HG03342 (cell line): Measurements from ENCODE around the gene MB21D2.
"Not testable (repeated sequence)": the region's sequence is repeated elsewhere in the genome, so short reads cannot be mapped to it uniquely, and the experiment has no call there.

Experiments
- ATAC-seq: cut with Tn5 transposase; IDR thresholded peaks from one replicate; pipeline ENCODE4 v1.9.1; 2021; ENCODE audit warnings: mild to moderate bottlenecking, moderate library complexity; ENCODE audit not compliant: unreplicated experiment

MB21D2 gene

GRCh38 chr3:192816351-192816750, 101.3 kb downstream of the MB21D2 start:
- ATAC-seq, result no peak

- ATAC-seq, result no peak
Observed at GRCh38 chr3:192812743-192813383, 104.8 kb downstream of the MB21D2 start.

DNA sequence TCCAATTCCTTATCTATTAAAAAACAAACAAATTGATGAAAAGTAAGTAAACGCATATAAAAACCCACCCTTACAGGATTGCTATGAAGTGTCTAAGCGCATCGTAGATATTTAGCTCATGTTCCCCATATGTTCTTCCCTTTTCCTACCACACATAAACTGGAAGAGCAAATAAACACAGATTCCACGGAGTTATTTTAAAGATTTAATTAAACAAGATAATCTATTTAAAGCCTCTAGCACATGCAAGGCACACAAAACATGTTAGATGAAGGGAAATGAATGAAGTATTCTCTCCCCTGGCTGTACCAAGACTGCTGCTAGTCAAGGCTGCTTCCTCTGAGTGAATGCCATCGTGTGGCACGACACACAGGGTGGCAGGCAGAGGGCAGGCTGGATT, 111.9 kb downstream of the MB21D2 start:
- no peak for ATAC-seq

- no peak for ATAC-seq
Observed at GRCh38 chr3:192804502-192804901, 113.2 kb downstream of the MB21D2 start.

- ATAC-seq, result peak; percentile 66
Observed at GRCh38 chr3:192802957-192803899, 114.4 kb downstream of the MB21D2 start.

DNA sequence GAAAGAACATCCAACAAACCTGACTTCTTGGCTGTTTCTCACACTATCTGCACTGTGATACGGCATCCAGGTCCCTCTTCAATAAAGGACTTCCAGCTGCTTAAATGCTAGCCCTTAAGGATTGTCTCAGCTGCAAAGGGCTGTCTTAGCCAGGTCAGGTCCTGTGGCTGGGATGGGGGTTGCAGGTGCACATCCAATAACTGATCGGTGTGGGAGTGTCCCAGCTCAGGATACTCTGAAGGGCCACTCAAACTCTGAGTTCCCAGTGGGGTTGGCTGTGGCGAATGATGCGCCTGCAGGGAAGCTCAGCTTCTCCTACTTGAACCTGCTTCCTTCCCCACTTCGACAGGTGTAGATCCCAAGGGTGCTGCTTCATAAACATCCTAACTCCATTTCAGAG, 115.7 kb downstream of the MB21D2 start:
- ATAC-seq, result no peak

GRCh38 chr3:192799721-192800120, 117.9 kb downstream of the MB21D2 start:
- ATAC-seq, result no peak

DNA sequence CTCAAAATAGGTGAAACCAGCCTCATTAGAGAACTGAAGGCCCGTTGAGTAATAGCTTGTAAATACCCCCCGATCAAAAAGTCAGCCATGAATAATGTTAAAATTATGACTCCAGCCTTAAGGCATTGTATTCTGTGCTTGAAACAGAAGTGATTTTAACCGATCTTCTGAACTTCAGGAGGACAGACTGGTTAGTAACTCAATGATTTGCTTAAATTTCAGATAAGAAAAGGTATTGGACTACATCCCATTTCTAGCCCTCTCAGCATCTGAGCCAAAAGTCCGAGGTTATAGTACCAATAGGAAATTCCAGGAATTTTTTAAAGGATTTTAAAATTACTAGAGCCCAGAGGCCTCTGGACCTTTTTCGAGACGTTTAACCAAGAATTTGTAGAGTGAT, 122.6 kb downstream of the MB21D2 start:
- no peak for ATAC-seq

- no peak for ATAC-seq
Observed at GRCh38 chr3:192794216-192794615, 123.4 kb downstream of the MB21D2 start.

DNA sequence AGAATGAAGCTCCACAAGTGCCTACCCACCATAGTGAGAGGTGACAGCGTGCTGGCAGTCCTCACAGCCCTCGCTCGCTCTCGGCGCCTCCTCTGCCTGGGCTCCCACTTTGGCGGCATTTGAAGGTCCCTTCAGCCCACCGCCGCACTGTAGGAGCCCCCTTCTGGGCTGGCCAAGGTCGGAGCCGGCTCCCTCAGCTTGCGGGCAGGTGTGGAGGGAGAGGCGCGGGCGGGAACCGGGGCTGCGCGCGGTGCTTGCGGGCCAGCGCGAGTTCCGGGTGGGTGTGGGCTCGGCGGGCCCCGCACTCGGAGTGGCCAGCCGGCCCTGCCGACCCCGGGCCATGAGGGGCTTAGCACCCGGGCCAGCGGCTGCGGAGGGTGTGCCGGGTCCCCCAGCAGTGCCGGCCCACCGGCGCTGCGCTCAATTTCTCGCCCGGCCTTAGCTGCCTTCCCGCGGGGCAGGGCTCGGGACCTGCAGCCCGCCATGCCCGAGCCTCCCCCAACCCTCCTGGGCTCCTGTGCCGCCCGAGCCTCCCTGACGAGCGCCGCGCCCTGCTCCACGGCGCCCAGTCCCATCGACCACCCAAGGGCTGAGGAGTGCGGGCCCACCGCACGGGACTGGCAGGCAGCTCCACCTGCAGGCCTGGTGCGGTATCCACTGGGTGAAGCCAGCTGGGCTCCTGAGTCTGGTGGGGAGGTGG, 128.7 kb downstream of the MB21D2 start:
- ATAC-seq, result not testable (repeated sequence)

DNA sequence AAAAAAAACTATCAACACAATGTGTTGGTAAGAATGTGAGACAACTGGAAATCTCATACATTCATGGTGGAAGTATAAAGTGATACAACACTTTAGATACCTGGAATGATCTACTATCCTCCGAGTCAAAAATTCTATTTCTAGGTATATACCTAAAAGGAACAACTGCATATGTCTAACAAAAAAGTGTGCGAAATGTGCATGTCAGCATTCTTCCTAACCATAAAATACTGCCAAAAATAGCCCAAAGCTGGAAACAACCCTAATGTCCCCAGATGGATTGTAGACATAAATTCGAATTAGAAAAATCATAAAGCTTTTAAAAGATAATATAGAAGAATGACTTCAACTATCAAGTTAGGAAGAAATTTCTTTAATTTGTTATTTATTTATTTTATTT, 139.1 kb downstream of the MB21D2 start:
- ATAC-seq, result no peak

DNA sequence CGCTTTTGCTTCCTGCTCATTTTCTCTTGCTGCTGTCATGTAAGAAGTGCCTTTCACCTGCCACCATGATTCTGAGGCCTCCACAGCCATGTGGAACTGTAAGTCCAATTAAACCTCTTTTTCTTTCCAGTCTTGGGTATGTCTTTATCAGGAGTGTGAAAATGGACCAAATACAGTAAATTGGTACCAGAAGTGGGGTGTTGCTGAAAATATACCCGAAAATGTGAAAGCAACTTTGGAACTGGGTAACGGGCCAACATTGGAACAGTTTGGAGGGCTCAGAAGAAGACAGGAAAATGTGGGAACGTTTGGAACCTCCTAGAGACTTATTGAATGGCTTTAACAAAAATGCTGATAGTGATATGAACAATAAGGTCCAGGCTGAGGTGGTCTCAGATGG, 143.3 kb downstream of the MB21D2 start:
- not testable (repeated sequence) for ATAC-seq

GRCh38 chr3:192772240-192772894, 145.3 kb downstream of the MB21D2 start:
- ATAC-seq, result no peak

DNA sequence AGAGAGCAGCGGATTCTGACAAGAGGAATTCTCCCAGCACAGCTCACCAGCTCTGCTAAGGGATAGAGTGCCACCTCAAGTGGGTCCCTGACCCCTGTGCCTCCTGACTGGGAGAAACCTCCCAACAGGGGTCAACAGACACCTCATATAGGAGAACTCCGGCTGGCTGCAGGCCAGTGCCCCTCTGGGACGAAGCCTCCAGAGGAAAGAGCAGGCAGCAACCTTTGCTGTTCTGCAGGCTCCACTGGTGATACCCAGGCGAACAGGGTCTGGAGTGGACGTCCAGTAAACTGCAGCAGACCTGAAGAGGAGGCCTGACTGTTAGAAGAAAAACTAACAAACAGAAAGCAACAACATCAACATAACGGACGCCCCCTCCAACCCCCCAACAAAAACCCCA, 159.0 kb downstream of the MB21D2 start:
- no peak for ATAC-seq

- no peak for ATAC-seq
Observed at GRCh38 chr3:192751148-192751547, 166.5 kb downstream of the MB21D2 start.

DNA sequence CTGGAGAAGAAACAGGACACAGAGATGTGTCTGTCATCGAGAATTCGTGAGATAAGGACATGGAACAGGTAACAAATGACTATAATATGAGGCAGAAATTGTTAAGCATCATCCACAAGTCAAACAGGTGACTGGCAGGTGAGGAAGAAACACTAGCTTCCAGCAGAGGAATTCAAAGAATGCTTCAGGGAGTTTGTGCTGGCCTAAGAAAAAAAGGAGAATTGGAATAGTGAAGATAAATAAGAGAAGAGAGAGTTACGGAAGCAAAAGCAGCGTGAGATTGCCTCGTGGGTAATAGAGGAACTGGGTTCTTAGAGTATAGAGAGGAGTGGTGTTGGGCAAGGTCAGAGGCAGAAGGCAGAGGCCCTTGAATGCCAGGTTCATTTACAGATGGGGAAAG, 167.5 kb downstream of the MB21D2 start:
- no peak for ATAC-seq

DNA sequence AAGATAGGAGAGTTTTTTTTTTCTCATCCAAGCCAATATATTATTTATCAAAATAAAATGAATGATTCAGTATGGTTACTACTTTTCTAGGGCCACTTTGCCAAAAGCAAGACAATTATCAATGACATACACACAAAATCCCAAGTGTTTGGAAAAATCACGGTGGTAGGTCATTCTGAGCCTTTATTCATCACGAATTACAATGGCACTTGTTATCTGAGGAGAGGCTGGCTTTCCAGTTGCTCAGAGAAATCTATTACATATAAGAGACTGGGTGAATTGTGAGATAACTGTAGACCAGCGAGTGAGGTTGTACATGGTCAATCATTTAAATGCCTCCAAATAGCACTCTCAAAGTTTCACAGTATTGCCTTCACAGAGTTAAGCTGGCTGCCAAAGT, 169.9 kb downstream of the MB21D2 start:
- ATAC-seq, result no peak

DNA sequence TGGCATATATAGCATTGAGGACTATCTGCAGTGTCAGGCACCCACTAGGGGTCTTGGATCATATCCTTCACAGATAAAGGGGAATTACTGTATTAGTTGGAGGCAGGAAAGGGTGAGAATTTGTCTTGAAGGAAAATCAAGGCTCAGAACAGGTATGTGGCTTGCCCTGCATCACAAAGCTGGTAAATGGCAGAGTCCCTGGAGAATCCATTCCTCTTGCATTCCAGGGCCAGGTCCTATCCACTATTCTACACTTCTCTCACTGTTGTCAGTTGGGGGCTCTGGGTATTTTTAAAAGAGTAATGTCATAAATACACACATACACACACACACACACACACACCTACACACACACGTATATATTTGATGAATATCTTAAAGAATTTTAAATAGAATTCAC, 170.5 kb downstream of the MB21D2 start:
- ATAC-seq, result no peak
